Measurements from ENCODE around the gene GPA33.

GPA33 gene

DNA sequence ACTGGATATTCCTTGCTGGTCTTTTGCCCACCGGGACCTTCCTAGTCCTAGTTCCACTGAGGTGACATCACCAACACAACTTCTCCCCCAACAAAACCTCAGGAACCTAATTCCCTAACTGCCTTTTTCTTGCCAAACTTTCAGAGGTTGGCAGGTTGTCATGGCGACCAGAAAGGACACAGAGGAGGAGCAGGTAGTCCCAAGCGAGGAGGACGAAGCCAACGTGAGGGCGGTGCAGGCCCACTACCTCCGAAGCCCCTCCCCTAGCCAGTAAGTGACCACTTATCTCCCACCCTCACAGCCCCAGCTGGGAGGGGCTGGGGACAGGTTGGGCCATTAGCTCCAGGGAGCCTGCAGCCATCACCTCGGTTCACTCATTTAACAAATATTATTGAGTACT lies 4.5 kb upstream of the GPA33 start:
- TF ChIP-seq SPI1 (IDR thresholded peaks at IDR 0.05; ENCODE audit: borderline replicate concordance, low read depth) = no peak
- TF ChIP-seq POLR2AphosphoS5 (IDR thresholded peaks at IDR 0.05; ENCODE audit: low read depth) = no peak
- TF ChIP-seq, protein P1, sequence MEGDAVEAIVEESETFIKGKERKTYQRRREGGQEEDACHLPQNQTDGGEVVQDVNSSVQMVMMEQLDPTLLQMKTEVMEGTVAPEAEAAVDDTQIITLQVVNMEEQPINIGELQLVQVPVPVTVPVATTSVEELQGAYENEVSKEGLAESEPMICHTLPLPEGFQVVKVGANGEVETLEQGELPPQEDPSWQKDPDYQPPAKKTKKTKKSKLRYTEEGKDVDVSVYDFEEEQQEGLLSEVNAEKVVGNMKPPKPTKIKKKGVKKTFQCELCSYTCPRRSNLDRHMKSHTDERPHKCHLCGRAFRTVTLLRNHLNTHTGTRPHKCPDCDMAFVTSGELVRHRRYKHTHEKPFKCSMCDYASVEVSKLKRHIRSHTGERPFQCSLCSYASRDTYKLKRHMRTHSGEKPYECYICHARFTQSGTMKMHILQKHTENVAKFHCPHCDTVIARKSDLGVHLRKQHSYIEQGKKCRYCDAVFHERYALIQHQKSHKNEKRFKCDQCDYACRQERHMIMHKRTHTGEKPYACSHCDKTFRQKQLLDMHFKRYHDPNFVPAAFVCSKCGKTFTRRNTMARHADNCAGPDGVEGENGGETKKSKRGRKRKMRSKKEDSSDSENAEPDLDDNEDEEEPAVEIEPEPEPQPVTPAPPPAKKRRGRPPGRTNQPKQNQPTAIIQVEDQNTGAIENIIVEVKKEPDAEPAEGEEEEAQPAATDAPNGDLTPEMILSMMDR (IDR thresholded peaks at IDR 0.05; ENCODE audit: insufficient read depth, low read length) = no peak
- TF ChIP-seq, protein P2, sequence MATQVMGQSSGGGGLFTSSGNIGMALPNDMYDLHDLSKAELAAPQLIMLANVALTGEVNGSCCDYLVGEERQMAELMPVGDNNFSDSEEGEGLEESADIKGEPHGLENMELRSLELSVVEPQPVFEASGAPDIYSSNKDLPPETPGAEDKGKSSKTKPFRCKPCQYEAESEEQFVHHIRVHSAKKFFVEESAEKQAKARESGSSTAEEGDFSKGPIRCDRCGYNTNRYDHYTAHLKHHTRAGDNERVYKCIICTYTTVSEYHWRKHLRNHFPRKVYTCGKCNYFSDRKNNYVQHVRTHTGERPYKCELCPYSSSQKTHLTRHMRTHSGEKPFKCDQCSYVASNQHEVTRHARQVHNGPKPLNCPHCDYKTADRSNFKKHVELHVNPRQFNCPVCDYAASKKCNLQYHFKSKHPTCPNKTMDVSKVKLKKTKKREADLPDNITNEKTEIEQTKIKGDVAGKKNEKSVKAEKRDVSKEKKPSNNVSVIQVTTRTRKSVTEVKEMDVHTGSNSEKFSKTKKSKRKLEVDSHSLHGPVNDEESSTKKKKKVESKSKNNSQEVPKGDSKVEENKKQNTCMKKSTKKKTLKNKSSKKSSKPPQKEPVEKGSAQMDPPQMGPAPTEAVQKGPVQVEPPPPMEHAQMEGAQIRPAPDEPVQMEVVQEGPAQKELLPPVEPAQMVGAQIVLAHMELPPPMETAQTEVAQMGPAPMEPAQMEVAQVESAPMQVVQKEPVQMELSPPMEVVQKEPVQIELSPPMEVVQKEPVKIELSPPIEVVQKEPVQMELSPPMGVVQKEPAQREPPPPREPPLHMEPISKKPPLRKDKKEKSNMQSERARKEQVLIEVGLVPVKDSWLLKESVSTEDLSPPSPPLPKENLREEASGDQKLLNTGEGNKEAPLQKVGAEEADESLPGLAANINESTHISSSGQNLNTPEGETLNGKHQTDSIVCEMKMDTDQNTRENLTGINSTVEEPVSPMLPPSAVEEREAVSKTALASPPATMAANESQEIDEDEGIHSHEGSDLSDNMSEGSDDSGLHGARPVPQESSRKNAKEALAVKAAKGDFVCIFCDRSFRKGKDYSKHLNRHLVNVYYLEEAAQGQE (IDR thresholded peaks at IDR 0.05; ENCODE audit: insufficient replicate concordance, low read depth) = no peak
- TF ChIP-seq GABPA (IDR thresholded peaks at IDR 0.05; ENCODE audit: low read depth) = no peak
- H3K27ac ChIP-seq (replicated peaks) = no peak overlapping the region
- no peak overlapping the region for H3K4me3 ChIP-seq (replicated peaks; ENCODE audit: insufficient read depth, low read length)
- DNase-seq (ENCODE audit: low read depth in 1 of 2, low spot score in 1 of 2) = no peak
- H3K27me3 ChIP-seq (ENCODE audit: insufficient read depth, poor library complexity, severe bottlenecking) = no peaks in the 10 kb centered on the region

DNA sequence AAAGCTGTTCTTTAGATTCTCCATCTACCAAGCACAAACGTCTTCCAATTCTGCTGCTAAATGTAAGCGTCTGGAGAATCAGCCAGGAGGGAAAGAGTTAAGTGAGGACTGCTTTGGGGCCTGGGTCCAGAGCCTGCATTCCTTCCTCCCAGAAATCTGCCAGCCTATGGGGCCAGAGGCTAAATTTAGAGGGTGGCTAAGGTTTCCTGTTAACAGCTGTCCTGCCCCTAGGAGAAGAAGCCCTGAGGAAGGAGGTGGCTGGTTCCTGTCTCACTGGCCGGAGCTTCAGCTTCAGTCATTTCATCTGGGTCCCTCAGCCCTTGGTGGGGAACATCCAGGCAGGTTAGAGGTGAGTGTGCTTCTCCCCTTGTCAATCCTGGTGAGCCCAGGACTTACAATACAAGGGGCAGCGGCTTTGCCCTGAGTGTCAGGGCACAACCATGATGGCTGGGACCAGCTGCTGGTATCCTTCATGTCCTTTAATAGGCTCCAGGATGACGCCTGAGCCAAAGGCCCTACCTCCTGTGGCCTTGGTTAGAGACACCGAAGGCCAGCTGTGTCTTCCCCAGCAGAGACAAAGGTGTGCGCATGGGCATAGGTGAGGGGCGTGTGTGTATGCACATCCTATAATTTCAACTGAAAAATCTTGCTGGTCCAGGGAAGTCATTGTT lies 3.8 kb upstream of the GPA33 start, which contains the start of gene STYXL2:
Gene STYXL2 (plus strand): TSS at position 230 of the 671 bp plus-strand sequence. CDS start 775 bp downstream, outside the sequence.
- no peak within 1 kb of the TSS for H3K27ac ChIP-seq (replicated peaks)
- DNase-seq (ENCODE audit: low read depth in 1 of 2, low spot score in 1 of 2) = no peak
- H3K4me3 ChIP-seq (replicated peaks; ENCODE audit: insufficient read depth, low read length) = no peak within 1 kb of the TSS
- H3K27me3 ChIP-seq (ENCODE audit: insufficient read depth, poor library complexity, severe bottlenecking) = no peaks in the 10 kb centered on the region
- TF ChIP-seq, protein P2 (IDR thresholded peaks at IDR 0.05; ENCODE audit: insufficient replicate concordance, low read depth) = no peak
- TF ChIP-seq GABPA (IDR thresholded peaks at IDR 0.05; ENCODE audit: low read depth) (no peak), SPI1 (IDR thresholded peaks at IDR 0.05; ENCODE audit: borderline replicate concordance, low read depth) (no peak), POLR2AphosphoS5 (IDR thresholded peaks at IDR 0.05; ENCODE audit: low read depth) (no peak)
- TF ChIP-seq, protein P1 (IDR thresholded peaks at IDR 0.05; ENCODE audit: insufficient read depth, low read length) = no peak

DNA sequence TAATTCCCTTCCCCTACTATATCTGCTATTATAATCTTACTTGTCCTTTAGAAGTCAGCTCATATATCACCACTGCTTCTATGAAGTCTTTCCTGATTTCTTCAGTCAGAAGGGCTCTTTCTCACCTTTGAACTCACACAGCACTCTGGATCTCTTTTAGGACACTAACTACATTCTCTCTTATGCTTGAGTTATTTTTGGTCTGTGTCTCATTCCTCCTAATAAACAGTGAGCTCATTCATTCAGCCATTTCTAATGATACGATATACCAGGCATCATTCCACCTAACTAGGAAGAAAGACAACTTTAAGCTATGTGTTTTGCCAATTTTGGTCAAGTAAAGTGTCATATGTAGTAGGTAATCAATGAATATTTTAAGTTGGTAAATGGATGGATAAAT lies 2.5 kb upstream of the GPA33 start:
- no peak for DNase-seq (ENCODE audit: low read depth in 1 of 2, low spot score in 1 of 2)
- TF ChIP-seq SPI1 (IDR thresholded peaks at IDR 0.05; ENCODE audit: borderline replicate concordance, low read depth) = no peak
- TF ChIP-seq, protein P1 (IDR thresholded peaks at IDR 0.05; ENCODE audit: insufficient read depth, low read length) = no peak
- TF ChIP-seq POLR2AphosphoS5 (IDR thresholded peaks at IDR 0.05; ENCODE audit: low read depth) = no peak
- TF ChIP-seq, protein P2 (IDR thresholded peaks at IDR 0.05; ENCODE audit: insufficient replicate concordance, low read depth) = no peak
- no peak for TF ChIP-seq GABPA (IDR thresholded peaks at IDR 0.05; ENCODE audit: low read depth)
- Histone ChIP-seq H3K4me3 (replicated peaks; ENCODE audit: insufficient read depth, low read length) (no peak overlapping the region), H3K27ac (replicated peaks) (no peak overlapping the region), H3K27me3 (ENCODE audit: insufficient read depth, poor library complexity, severe bottlenecking) (no peaks in the 10 kb centered on the region)

Data from HL-60 (cell line).